NCI-H2081 treated with DMSO at 0.1 percent for 48 hours (cell line): ENCODE results near the gene PCSK9.

Source experiments
- DNase-seq: peaks from one replicate; lab custom pipeline; 2025; lab: John Stamatoyannopoulos, UW

The PCSK9 gene

DNA sequence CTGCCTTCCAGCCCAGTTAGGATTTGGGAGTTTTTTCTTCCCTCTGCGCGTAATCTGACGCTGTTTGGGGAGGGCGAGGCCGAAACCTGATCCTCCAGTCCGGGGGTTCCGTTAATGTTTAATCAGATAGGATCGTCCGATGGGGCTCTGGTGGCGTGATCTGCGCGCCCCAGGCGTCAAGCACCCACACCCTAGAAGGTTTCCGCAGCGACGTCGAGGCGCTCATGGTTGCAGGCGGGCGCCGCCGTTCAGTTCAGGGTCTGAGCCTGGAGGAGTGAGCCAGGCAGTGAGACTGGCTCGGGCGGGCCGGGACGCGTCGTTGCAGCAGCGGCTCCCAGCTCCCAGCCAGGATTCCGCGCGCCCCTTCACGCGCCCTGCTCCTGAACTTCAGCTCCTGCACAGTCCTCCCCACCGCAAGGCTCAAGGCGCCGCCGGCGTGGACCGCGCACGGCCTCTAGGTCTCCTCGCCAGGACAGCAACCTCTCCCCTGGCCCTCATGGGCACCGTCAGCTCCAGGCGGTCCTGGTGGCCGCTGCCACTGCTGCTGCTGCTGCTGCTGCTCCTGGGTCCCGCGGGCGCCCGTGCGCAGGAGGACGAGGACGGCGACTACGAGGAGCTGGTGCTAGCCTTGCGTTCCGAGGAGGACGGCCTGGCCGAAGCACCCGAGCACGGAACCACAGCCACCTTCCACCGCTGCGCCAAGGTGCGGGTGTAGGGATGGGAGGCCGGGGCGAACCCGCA is at the start of gene PCSK9:
Gene PCSK9 (plus strand): TSS at position 207 of the 741 bp plus-strand sequence. CDS start 290 bp downstream, at position 497.
- DNase-seq: no peak

GRCh38 chr1:54989968-54990810 is 49.2 kb upstream of the PCSK9 start:
- DNase-seq: no peak

GRCh38 chr1:54990916-54991315 is 48.4 kb upstream of the PCSK9 start:
- no peak for DNase-seq

DNA sequence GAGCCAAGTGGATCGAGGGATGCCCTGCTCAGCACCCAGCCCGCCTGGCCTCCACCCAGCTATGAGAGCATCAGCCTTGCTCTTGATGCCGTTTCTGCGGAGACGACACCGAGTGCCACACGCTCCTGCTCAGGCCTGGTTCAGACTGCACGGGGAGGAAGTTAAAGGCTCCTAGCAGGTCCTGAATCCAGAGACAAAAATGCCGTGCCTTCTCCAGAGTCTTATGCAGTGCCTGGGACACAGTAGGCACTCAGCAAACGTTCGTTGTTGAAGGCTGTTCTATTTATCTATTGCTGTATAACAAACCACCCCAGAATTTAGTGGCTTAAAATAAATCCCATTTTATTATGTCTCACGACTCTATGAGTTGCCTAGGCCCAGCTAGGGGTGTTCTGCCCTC is 47.4 kb upstream of the PCSK9 start:
- DNase-seq: no peak

- DNase-seq: no peak
Measured at GRCh38 chr1:54993140-54993539, 46.2 kb upstream of the PCSK9 start.

- DNase-seq: no peak
Measured at GRCh38 chr1:54994355-54994990, 44.9 kb upstream of the PCSK9 start.

DNA sequence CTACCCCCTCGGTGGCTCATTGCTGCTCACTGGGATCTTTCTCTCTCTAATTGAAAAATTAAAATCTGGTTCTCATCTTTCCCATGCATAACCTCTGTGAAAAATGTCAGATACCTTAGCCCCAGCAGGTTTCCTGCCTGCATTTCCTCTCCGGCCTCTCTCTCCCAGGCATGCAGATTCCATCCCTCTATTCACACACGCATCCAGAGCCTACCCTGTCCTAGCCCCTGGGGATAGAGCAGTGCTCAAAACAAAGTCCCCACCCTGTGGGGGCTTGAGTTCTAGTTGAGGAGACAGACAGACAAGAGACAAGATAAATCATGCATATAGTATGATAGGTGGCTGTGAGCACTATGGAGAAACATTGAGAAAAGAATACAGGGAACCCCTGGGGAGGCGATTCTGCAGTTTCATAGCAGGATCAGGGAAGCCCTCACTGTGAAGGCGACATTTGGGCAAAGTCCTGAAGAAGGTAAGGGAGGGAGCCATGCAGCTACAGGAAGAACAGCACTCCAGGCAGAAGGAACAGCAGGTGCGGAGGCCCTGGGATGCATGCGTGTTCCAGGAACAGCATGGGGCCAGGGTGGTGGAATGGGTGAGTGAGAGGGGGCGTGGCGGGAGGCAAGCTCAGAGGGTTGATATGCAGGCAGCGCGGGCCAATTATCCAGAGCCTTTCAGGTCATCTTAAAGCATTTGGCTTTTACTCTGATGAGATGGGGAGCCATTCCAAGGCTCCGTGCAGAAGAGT is 44.2 kb upstream of the PCSK9 start:
- no peak for DNase-seq

GRCh38 chr1:54995835-54996234 is 43.5 kb upstream of the PCSK9 start:
- no peak for DNase-seq

DNA sequence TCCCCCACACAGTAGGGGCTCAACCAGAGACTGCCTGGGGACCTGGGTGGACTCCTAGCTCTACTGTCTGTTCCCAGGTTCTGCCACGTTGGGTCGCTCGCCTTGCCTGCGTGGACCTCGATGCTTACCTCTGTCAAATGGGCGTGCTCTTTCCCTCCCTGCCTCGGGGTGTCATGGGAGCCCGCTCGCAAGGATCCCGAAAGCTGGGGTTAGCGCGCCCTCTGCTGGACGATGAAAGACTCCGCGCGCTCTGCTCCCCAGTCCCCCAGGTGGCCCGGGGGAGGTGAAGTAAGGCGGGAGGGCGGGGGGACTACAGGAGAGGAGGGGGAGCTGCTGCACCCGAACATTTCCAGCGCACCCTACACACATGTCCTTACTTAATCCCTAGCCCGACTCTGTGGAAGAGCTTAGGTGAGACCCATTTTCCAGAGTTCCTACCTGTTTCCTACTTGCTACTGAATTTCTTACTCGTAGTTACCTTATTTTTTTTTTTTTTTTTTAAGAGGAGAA is 42.9 kb upstream of the PCSK9 start:
- no peak for DNase-seq

DNA sequence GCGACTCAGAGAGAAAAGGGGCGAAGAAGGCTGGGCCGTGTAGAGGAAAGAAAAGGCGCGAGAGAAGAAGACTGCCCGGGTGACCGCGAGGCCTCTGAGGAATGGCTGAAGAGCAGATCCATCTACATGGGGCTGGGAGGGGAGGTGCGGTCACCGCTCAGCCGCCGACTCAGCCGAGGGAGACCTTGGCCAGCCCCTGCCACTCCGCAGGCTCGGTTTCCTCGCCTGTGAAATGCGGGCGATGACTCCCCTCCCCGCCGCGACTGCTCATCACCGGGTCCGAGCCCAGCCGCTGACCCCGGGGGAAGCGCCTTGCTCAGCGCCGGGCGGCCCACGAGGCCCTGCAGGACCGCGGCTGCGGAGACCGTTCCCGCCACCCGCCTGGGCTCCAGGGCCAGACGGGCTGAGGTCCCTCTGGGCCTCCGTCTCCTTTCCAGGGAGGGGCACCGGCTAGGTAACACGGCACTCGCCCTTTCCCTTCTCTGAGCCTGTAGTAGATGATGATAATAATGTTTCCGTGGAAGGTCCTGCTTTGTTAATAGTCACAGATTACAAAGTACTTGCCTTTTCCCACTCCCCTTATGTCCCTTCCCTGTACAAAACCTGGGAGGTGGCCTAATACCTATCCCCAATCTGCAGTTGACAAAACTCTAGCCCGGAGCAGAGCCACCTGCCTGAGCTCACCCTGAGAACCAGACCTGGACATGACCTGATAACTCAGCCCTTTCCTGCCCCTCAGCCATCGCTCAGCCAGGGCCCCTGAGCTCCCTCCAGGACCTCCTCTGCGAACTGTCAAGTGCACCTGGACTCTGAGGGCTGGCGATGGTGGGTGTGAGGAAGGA is 42.3 kb upstream of the PCSK9 start:
- no peak for DNase-seq

- no peak for DNase-seq
Measured at GRCh38 chr1:54997711-54997986, 41.7 kb upstream of the PCSK9 start.

DNA sequence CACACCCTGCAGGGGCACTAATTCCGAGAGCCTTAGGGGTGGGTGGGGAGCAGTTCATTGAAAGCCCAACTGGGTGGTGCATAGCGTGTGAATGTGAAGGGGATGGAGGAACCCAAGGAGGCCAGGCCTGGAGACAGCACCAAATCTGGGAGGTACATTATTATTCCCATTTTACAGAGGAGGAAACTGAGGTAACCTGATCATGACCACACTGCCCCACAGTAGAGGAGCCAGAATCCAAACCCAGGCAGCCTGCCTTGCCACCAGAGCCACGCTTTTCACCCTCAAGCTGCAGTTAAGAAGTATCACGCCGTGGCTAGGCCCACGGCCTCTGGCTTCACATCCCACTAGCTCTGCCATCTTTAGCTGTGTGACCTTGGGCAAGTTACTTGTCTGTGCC is 41.2 kb upstream of the PCSK9 start:
- DNase-seq: no peak

GRCh38 chr1:54998677-54999076 is 40.7 kb upstream of the PCSK9 start, which contains the start of gene BSND:
BSND (plus strand) TSS chr1:54998933; CDS start chr1:54999187, 254 bp downstream.
- no peak for DNase-seq

DNA sequence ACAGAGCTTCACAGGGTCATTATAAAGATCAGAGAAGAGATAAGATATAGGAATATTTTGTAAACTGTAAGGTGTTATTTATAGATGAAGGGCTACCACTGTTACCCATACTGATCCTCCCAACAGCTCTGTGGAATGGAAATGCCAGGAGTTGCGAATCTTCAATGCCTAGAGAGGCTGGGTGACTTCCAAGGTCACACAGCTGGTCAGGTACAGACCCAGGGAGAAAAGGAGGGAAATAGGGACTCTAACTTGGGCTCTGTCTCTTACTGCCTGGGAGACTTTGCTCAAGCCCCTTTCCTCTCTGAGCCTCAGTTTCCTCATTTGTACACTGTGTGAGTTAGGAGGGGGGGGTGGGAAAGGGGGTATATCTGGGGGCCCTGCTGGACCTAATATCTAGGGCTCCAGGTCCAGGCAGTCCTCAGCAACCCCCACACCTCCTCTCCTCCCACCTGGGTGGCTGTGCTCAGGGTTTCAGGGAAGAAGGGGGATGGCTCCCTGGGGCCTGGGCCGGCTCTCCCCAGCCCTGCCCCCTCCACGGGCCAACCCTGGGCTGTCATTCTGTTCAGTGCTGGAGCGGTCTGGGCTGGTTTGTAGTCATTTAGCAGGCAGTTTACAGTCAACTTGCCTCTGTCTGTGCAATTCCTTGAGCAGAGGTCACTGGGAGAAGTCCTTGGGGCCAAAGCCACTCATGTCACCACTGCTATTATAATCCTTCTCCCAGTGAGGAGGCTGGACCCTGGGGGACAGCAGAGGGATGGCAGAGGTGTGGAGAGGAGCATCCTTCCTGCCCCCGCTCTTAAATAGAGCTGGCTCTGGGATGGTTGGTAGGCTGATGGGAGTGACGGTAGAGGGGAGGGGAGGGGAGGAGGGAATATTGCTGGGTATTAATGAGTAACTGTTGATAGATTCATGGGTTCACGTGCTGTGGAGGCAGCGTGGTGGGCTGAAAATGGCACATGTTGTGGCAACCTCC is 39.0 kb upstream of the PCSK9 start:
- DNase-seq: no peak

- no peak for DNase-seq
Measured at GRCh38 chr1:55001311-55001710, 38.0 kb upstream of the PCSK9 start.

DNA sequence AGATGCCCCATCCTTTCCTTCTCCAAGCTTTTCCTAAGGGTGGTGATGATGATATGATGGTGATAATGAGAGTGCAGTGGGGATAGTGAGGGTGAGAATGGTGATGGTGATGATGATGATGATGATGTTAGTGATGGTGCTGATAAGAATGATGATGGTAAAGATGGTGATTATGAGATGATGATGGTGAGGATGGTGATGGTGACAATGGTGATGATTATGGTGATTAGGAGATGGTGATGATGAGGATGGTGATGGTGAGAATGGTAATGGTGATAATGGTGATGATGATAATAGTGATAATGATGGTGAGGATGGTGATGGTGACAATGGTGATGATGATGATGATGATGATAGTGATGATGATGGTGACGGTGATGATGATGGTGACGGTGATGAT is 36.7 kb upstream of the PCSK9 start:
- no peak for DNase-seq

GRCh38 chr1:55005351-55006140 is 33.8 kb upstream of the PCSK9 start:
- DNase-seq: no peak

- no peak for DNase-seq
Measured at GRCh38 chr1:55006931-55007330, 32.4 kb upstream of the PCSK9 start.

DNA sequence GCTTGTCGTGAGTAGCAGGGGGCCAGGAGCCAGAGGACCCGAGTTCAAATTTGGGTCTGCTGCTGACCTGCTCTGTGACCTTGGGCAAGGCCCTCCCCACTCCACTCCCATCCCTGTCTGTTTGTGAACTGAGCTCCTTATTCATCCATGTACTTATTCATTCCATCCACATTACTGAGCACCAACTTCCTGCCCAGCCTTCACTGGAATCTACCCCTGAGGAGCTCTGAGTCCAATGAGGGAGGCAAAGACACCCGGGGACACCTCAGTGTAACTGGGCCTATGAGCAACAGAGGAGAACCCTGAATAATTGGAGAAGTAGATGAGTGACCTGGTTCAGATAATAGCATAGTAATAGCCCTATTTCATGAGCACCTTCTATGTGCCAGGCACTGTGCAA is 31.7 kb upstream of the PCSK9 start:
- no peak for DNase-seq
